ENCODE results near the gene IFNAR1.

DNA sequence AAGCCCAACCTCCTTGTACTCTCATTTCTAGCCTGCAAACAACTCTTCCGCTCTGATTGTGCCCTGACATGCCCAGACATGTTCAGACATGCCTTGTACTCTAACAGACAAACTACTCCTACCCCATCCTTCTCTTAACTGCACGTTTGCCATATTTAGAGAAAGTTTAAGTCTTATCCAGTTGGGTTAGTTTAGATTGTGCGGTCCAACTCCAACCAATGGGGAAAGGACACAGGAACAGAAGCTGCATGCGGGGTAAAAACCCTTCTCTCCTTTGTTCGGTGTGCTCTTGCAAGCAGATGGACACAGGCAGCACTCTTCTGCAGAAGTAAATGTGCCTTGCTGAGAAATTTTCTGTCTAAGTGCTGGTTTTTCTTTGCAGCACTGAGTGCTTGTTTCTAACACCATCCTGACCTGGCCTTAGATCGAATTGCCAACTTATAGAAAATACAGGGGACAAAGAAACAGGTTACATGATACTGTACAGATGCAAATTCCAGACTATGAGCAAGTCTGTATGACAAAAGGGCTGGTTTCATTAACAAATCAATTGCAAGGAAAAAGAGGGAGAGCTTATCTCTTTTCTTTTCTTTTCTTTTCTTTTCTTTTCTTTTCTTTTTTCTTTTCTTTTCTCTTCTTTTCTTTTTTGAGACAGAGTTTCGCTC lies 42.7 kb downstream of the IFNAR1 start:
- TF ChIP-seq, protein P1, sequence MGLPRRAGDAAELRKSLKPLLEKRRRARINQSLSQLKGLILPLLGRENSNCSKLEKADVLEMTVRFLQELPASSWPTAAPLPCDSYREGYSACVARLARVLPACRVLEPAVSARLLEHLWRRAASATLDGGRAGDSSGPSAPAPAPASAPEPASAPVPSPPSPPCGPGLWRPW (IDR thresholded peaks at IDR 0.05): no peak
- TF ChIP-seq, protein P2, sequence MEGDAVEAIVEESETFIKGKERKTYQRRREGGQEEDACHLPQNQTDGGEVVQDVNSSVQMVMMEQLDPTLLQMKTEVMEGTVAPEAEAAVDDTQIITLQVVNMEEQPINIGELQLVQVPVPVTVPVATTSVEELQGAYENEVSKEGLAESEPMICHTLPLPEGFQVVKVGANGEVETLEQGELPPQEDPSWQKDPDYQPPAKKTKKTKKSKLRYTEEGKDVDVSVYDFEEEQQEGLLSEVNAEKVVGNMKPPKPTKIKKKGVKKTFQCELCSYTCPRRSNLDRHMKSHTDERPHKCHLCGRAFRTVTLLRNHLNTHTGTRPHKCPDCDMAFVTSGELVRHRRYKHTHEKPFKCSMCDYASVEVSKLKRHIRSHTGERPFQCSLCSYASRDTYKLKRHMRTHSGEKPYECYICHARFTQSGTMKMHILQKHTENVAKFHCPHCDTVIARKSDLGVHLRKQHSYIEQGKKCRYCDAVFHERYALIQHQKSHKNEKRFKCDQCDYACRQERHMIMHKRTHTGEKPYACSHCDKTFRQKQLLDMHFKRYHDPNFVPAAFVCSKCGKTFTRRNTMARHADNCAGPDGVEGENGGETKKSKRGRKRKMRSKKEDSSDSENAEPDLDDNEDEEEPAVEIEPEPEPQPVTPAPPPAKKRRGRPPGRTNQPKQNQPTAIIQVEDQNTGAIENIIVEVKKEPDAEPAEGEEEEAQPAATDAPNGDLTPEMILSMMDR (IDR thresholded peaks at IDR 0.05): no peak
- TF ChIP-seq, protein P3, sequence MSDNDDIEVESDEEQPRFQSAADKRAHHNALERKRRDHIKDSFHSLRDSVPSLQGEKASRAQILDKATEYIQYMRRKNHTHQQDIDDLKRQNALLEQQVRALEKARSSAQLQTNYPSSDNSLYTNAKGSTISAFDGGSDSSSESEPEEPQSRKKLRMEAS (IDR thresholded peaks at IDR 0.05): no peak
- no peak for TF ChIP-seq KDM1A (IDR thresholded peaks at IDR 0.05; ENCODE audit: low read depth)
- no peak for TF ChIP-seq EP300 (IDR thresholded peaks at IDR 0.05)
- no peak for TF ChIP-seq POLR2A (IDR thresholded peaks at IDR 0.05; ENCODE audit: low read length)
